Heart left ventricle (tissue), 16 donors: Measurements from ENCODE around the gene KCNJ6. TPM values are rescaled to one million over a fixed set of nuclear protein-coding genes. Genes with fewer than 3 reads are reported as not detected.
A peak's percentile ranks its signal among the peaks of the same experiment; 100 is the strongest.

Source experiments
- ATAC-seq, 4 donors: fragments of 200-7000 bp; cut with Tn5 transposase; one replicate each; pipeline ENCODE4 v1.9.1; 2020 to 2022; ENCODE audit warnings: moderate library complexity in 4 of 4, mild to moderate bottlenecking in 3 of 4, moderate number of reproducible peaks in 1 of 4
- DNase-seq, 5 donors: peaks; one replicate each; pipeline ENCODE4 v3.0.0-alpha.2; 2020
- H3K27ac ChIP-seq, 12 donors: fragments of 200-600 bp; sonication (generic) in 4 of 12; one replicate each; pipeline versions ENCODE4 v1.5.0 to v1.8.0; 2016 to 2022; ENCODE audit warnings: mild to moderate bottlenecking in 2 of 12
- H3K27me3 ChIP-seq, 9 donors: fragments of 200-600 bp; sonication (generic) in 2 of 9; one replicate each; pipeline versions ENCODE4 v1.5.1 to v1.8.0; 2016 to 2022; ENCODE audit warnings: mild to moderate bottlenecking in 3 of 9
- H3K36me3 ChIP-seq, 9 donors: fragments of 200-600 bp; sonication (generic) in 2 of 9; one replicate each; pipeline versions ENCODE4 v1.5.0 to v1.8.0; 2018 to 2022; ENCODE audit warnings: mild to moderate bottlenecking in 2 of 9
- H3K4me1 ChIP-seq, 12 donors: fragments of 200-600 bp; sonication (generic) in 4 of 12; one replicate each; pipeline versions ENCODE4 v1.5.0 to v1.8.0; 2016 to 2022; ENCODE audit warnings: mild to moderate bottlenecking in 3 of 12
- H3K4me3 ChIP-seq, 12 donors: fragments of 200-600 bp; sonication (generic) in 4 of 12; one replicate each; pipeline versions ENCODE4 v1.5.0 to v1.8.0; 2017 to 2022; ENCODE audit warnings: mild to moderate bottlenecking in 9 of 12, moderate library complexity in 4 of 12
- H3K9me3 ChIP-seq, 12 donors: fragments of 200-600 bp; sonication (generic) in 4 of 12; one replicate each; pipeline versions ENCODE4 v1.5.0 to v1.8.0; 2016 to 2022; ENCODE audit warnings: mild to moderate bottlenecking in 1 of 12
- CTCF ChIP-seq, 12 donors: fragments of 200-600 bp; sonication (generic) in 4 of 12; IDR thresholded peaks; one replicate each; pipeline versions ENCODE4 v1.5.0 to v1.8.0; 2018 to 2022; ENCODE audit warnings: antibody characterized with exemption in 12 of 12, mild to moderate bottlenecking in 5 of 12
- POLR2A ChIP-seq, 2 donors: fragments of 450-650 bp; IDR thresholded peaks; one replicate each; pipeline ENCODE4 v1.6.1; 2017; ENCODE audit warnings: antibody characterized with exemption in 2 of 2, mild to moderate bottlenecking in 2 of 2, moderate library complexity in 2 of 2
- WGBS, 4 donors: extraction: QIAGEN DNeasy Blood & Tissue Kit in 2 of 4; methylation state at CpG; one replicate each; pipeline versions ENCODE4 v1.1.5 to v1.1.7; 2013 to 2018; 5-methylcytosine and 5-hydroxymethylcytosine counted together
- intact Hi-C, 10 donors: fragments of 100-400 bp; cut with DNase I; formaldehyde crosslinking; loops; one replicate each; pipeline versions ENCODE4 v1.11.1 to v1.14.2; 2022
- polyA plus RNA-seq, 2 donors: library from polyadenylated mRNA; stranded (reverse); fragments of 200-250 nt; gene quantifications; one replicate each; pipeline ENCODE4 v1.2.3, GENCODE V29; 2013
- total RNA-seq, 9 donors: library from RNA; depleted of rRNA in 2 of 9; stranded (reverse); fragments of >200 nt in 2 of 9; fragmentation: NEBNext Ultra II Directional in 3 of 9; extraction: Animal tissue kit (Norgen Biotek cat#: 25700) in 3 of 9; gene quantifications; one replicate each; pipeline versions ENCODE4 v1.1.0 to v1.2.4, GENCODE V29; 2016 to 2023
- donor health status: ischemic (EF 13 %, LVEDD 7.1; RV severe dilation, severe dysfunction).
- donor health status: healthy with polysubstance abuse.
- donor health status: DM: no; HTN: yes; CAD: no.
- donor health status: DM: no; HTN: no; CAD: no.
- donor health status: ischemic (EF 25% LVEDD 6.9; RV normal size, moderate dysfunction).
- donor health status: ischemic (EF 25% LVEDD 5.7; RV mildly dilated, moderate dysfunction).
- donor health status: healthy.
- donor health status: DM: yes; HTN: yes; CAD: no.
- donor health status: ischemic (EF 35%, LVEDD 5.7; RV mildly dilated, moderate dysfunction).
- donor health status: nonischemic (EF 11% LVEDD 7.7; RV severe dilation, severe dysfunction).
- donor health status: DM: yes; HTN: yes; CAD: no.
- donor health status: PGD.
- donor health status: ischemic (EF 29% LVEDD 5.4; RV normal size, mild dysfunction).
- donor health status: nonischemic (EF 23%, LVEDD 6.1; RV moderate dilation, normal function).

KCNJ6 gene
- total and polyA plus RNA-seq, 11 donors: not detected

GRCh38 chr21:37682966-37683365 is 233.3 kb downstream of the KCNJ6 start:
- no peak overlapping the region for H3K27ac ChIP-seq
- intact Hi-C loops: no loop called here
- TF ChIP-seq CTCF (IDR thresholded peaks at IDR 0.05): no peak
- no peak for TF ChIP-seq POLR2A (IDR thresholded peaks at IDR 0.05)
- H3K36me3 ChIP-seq: no peaks in the 10 kb centered on the region
- WGBS, 4 donors: 53 to 72% (median 61%) methylated on average over 6 of the region's 6 CpGs
- ATAC-seq (no peak), DNase-seq (no peak)
- H3K9me3 ChIP-seq: peaks cover 0 to 10% (median 0%) of the 10 kb centered on the region in 12 donors
- H3K27me3 ChIP-seq: no peaks in the 10 kb centered on the region
- no peak overlapping the region for H3K4me3 ChIP-seq
- H3K4me1 ChIP-seq: no peaks in the 10 kb centered on the region

GRCh38 chr21:37677006-37677405 is 239.3 kb downstream of the KCNJ6 start:
- WGBS, 4 donors: 84 to 95% (median 91%) methylated on average over 3 to 4 of the region's 4 CpGs
- intact Hi-C loops: loop anchor here in 7 of 10 donors (10.0 kb wide), 2 partner anchors 72 to 678 kb away; no protein-coding TSS in a partner anchor

GRCh38 chr21:37675202-37675801 is 241.0 kb downstream of the KCNJ6 start:
- H3K4me3 ChIP-seq: peak overlapping the region in 4 of 12 donors; percentile 17 to 26 (median 20)
- peaks cover 0 to 18% (median 3%) of the 10 kb centered on the region in 9 donors for H3K27me3 ChIP-seq
- H3K9me3 ChIP-seq: peaks cover 0 to 10% (median 0%) of the 10 kb centered on the region in 12 donors
- ATAC-seq (peak in 3 of 4 donors; percentile 51 to 76 (median 72)), DNase-seq (peak; percentile 38 to 80 (median 60))
- intact Hi-C loops: loop anchor here in 8 of 10 donors (1.0 to 10.0 kb wide), 3 partner anchors 71 to 681 kb away; no protein-coding TSS in a partner anchor
- H3K4me1 ChIP-seq: peaks cover 0 to 9% (median 4%) of the 10 kb centered on the region in 12 donors
- TF ChIP-seq CTCF (IDR thresholded peaks at IDR 0.05) (peak; percentile 86 to 99 (median 94)), POLR2A (IDR thresholded peaks at IDR 0.05) (no peak)
- WGBS, 4 donors: 15 to 53% (median 21%) methylated on average over 9 to 35 of the region's 35 CpGs
- no peak overlapping the region for H3K27ac ChIP-seq
- no peaks in the 10 kb centered on the region for H3K36me3 ChIP-seq

More at GRCh38 chr21:37677006-37677405, 239.3 kb downstream of the KCNJ6 start:
- H3K4me3 ChIP-seq: no peak overlapping the region
- DNase-seq (no peak), ATAC-seq (no peak)
- TF ChIP-seq POLR2A (IDR thresholded peaks at IDR 0.05) (no peak), CTCF (IDR thresholded peaks at IDR 0.05) (no peak)
- H3K27me3 ChIP-seq: peaks cover 0 to 18% (median 3%) of the 10 kb centered on the region in 9 donors
- H3K9me3 ChIP-seq: peaks cover 0 to 10% (median 0%) of the 10 kb centered on the region in 12 donors
- peaks cover 0 to 9% (median 4%) of the 10 kb centered on the region in 12 donors for H3K4me1 ChIP-seq
- no peak overlapping the region for H3K27ac ChIP-seq
- no peaks in the 10 kb centered on the region for H3K36me3 ChIP-seq

- no peak for ATAC-seq
- 91 to 95% (median 93%) methylated on average over 9 of the region's 9 CpGs for WGBS, 4 donors
- H3K9me3 ChIP-seq: peaks cover 0 to 6% (median 0%) of the 10 kb centered on the region in 12 donors
- no peak overlapping the region for H3K27ac ChIP-seq
- intact Hi-C loops: loop anchor here in 7 of 10 donors (10.0 kb wide), 2 partner anchors 69 to 681 kb away; no protein-coding TSS in a partner anchor
- no peak overlapping the region for H3K4me3 ChIP-seq
- H3K4me1 ChIP-seq: peaks cover 0 to 9% (median 4%) of the 10 kb centered on the region in 12 donors
- TF ChIP-seq POLR2A (IDR thresholded peaks at IDR 0.05): no peak
- no peak for DNase-seq
- peaks cover 0 to 18% (median 3%) of the 10 kb centered on the region in 9 donors for H3K27me3 ChIP-seq
- H3K36me3 ChIP-seq: no peaks in the 10 kb centered on the region
Observed at GRCh38 chr21:37673801-37674575, 242.3 kb downstream of the KCNJ6 start.
